Osteoblast (primary cell): Measurements from ENCODE around the gene FARP1. TPM values are rescaled to one million over a fixed set of nuclear protein-coding genes. Genes with fewer than 3 reads are reported as not detected.

Experiments
- DNase-seq: peaks from one replicate; pipeline ENCODE4 v3.0.0; 2011; ENCODE audit warnings: low spot score, mixed read lengths; ENCODE audit not compliant: insufficient read length; ENCODE audit errors: missing footprints
- H2AFZ ChIP-seq: 2 replicates; pipeline ENCODE4 v1.6.0; 2011; ENCODE audit warnings: mild to moderate bottlenecking, low read length
- H3K27ac ChIP-seq: 2 replicates; pipeline ENCODE4 v1.5.1; 2011; ENCODE audit warnings: mild to moderate bottlenecking, low read depth, low read length, moderate library complexity
- H3K27me3 ChIP-seq: 2 replicates; pipeline ENCODE4 v1.6.0; 2012; ENCODE audit warnings: mild to moderate bottlenecking, control low read depth, inconsistent platforms, low read length, moderate library complexity; ENCODE audit not compliant: insufficient read depth
- H3K36me3 ChIP-seq: 2 replicates; pipeline ENCODE4 v1.5.1; 2011; ENCODE audit warnings: mild to moderate bottlenecking, low read length, control low read depth, moderate library complexity; ENCODE audit not compliant: insufficient read depth
- H3K4me1 ChIP-seq: 2 replicates; pipeline ENCODE4 v1.5.1; 2011; ENCODE audit warnings: mild to moderate bottlenecking, low read length, control low read depth, moderate library complexity; ENCODE audit not compliant: insufficient read depth
- H3K4me2 ChIP-seq: 2 replicates; pipeline ENCODE4 v1.6.0; 2011; ENCODE audit warnings: mild to moderate bottlenecking, low read length; ENCODE audit not compliant: insufficient read depth
- H3K4me3 ChIP-seq: fragments of 200-600 bp; sonication (generic); 3 replicates; pipeline ENCODE4 v1.5.1; 2012; ENCODE audit warnings: mild to moderate bottlenecking, low read length, inconsistent platforms; ENCODE audit not compliant: insufficient read depth
- H3K79me2 ChIP-seq: 2 replicates; pipeline ENCODE4 v1.6.0; 2012; ENCODE audit warnings: mild to moderate bottlenecking, low read length, control low read depth, inconsistent platforms; ENCODE audit not compliant: insufficient read depth
- H3K9me3 ChIP-seq: 2 replicates; pipeline ENCODE4 v1.5.1; 2011; ENCODE audit warnings: low read depth, low read length, control low read depth
- H4K20me1 ChIP-seq: 2 replicates; pipeline ENCODE4 v1.6.0; 2012; ENCODE audit warnings: mild to moderate bottlenecking, low read length, control low read depth; ENCODE audit not compliant: insufficient read depth
- CTCF ChIP-seq: IDR thresholded peaks from 2 replicates; pipeline ENCODE4 v1.5.1; 2011; ENCODE audit warnings: mild to moderate bottlenecking, low read depth, low read length, moderate library complexity; ENCODE audit errors: extremely low read depth
- total RNA-seq: library from RNA; depleted of rRNA; stranded (reverse); fragments of >200 nt; gene quantifications from 2 replicates; pipeline ENCODE4 v1.2.3, GENCODE V29; 2012

FARP1 gene
- total RNA-seq, 1 donor = 36.2 TPM

GRCh38 chr13:98352226-98352625 is 209.3 kb downstream of the FARP1 start:
- no peak overlapping the region for H3K27ac ChIP-seq
- H3K36me3 ChIP-seq = no peaks in the 10 kb centered on the region
- peaks cover 7% of the 10 kb centered on the region for H3K79me2 ChIP-seq
- H3K9me3 ChIP-seq = no peaks in the 10 kb centered on the region
- no peaks in the 10 kb centered on the region for H3K27me3 ChIP-seq
- H3K4me2 ChIP-seq = no peak overlapping the region
- peaks cover 10% of the 10 kb centered on the region for H4K20me1 ChIP-seq
- H3K4me1 ChIP-seq = no peaks in the 10 kb centered on the region
- H3K4me3 ChIP-seq = no peak overlapping the region
- TF ChIP-seq CTCF = no peak
- no peak overlapping the region for H2AFZ ChIP-seq
- DNase-seq = no peak

DNA sequence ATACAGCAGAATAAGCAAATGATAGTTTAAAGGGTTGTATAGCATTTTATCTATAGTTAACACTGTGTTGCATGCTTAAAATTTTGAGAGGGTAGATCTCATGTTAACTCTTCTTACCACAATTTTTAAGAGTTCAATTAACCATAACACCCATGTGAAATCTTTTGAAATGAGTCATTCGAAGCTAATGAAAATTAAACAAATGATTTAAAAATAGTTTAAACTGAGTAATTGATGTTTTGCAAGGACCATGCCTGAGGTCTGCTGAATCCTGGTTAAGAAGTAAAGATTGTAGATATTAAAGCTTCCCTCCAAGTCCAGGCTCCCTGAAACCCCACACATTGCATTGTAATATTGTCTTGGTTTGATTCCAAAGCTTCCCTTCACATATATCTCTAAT is 210.9 kb downstream of the FARP1 start:
- H3K79me2 ChIP-seq = peaks cover 9% of the 10 kb centered on the region

DNA sequence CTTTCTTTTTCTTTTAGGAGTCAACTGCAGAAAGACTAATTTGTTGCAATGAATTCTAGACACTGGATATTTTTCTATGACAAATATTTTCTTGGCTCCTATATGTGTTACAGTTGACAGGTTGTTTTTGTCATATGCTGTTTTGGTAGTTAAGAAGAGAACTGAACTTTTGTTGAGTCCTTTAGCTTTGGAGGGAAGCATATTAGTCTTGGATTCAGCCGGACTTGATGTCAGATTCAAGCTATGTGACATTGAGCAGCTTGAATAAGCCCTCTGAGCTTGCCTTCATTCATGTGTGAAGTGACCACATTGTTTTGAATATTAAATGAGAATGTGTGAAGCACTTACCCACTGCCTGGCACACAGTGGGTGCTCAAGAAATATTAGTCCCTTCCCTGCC is 216.0 kb downstream of the FARP1 start:
- no peak for DNase-seq
- no peaks in the 10 kb centered on the region for H3K36me3 ChIP-seq
- no peak overlapping the region for H3K4me3 ChIP-seq
- H3K4me2 ChIP-seq = no peak overlapping the region
- no peak for TF ChIP-seq CTCF
- no peaks in the 10 kb centered on the region for H3K27me3 ChIP-seq
- no peaks in the 10 kb centered on the region for H3K9me3 ChIP-seq
- H3K27ac ChIP-seq = no peak overlapping the region
- H3K4me1 ChIP-seq = no peaks in the 10 kb centered on the region
- peaks cover 23% of the 10 kb centered on the region for H4K20me1 ChIP-seq
- peaks cover 34% of the 10 kb centered on the region for H3K79me2 ChIP-seq
- no peak overlapping the region for H2AFZ ChIP-seq

More for the DNA sequence above, 210.9 kb downstream of the FARP1 start:
- Histone ChIP-seq H3K9me3 (no peaks in the 10 kb centered on the region), H3K27ac (no peak overlapping the region), H3K27me3 (no peaks in the 10 kb centered on the region), H3K4me3 (no peak overlapping the region), H3K4me2 (no peak overlapping the region), H3K36me3 (no peaks in the 10 kb centered on the region), H4K20me1 (peaks cover 14% of the 10 kb centered on the region), H3K4me1 (no peaks in the 10 kb centered on the region), H2AFZ (no peak overlapping the region)
- no peak for TF ChIP-seq CTCF
- DNase-seq = no peak

- H3K9me3 ChIP-seq = no peaks in the 10 kb centered on the region
- H3K27ac ChIP-seq = no peak overlapping the region
- DNase-seq = no peak
- no peaks in the 10 kb centered on the region for H3K27me3 ChIP-seq
- H3K4me1 ChIP-seq = no peaks in the 10 kb centered on the region
- H2AFZ ChIP-seq = no peak overlapping the region
- peaks cover 29% of the 10 kb centered on the region for H4K20me1 ChIP-seq
- no peaks in the 10 kb centered on the region for H3K36me3 ChIP-seq
- no peak overlapping the region for H3K4me2 ChIP-seq
- peaks cover 35% of the 10 kb centered on the region for H3K79me2 ChIP-seq
- no peak overlapping the region for H3K4me3 ChIP-seq
- TF ChIP-seq CTCF = no peak
Measured at GRCh38 chr13:98360545-98360944, 217.7 kb downstream of the FARP1 start.
